IMR-90 (cell line): ENCODE results near the gene POFUT1.

ENCODE experiments used
- CTCF ChIP-seq: conservative IDR thresholded peaks from 2 replicates; pipeline ENCODE4 v1.5.1; 2012; ENCODE audit warnings: mild to moderate bottlenecking, low read depth, low read length, improper control_type of control experiment
- MAFK ChIP-seq: IDR thresholded peaks from 2 replicates; pipeline ENCODE4 v1.6.1; 2012; ENCODE audit warnings: low read depth, low read length, improper control_type of control experiment
- MXI1 ChIP-seq: IDR thresholded peaks from 2 replicates; pipeline ENCODE4 v1.6.1; 2012; ENCODE audit warnings: low read depth, mild to moderate bottlenecking, low read length, moderate library complexity, borderline replicate concordance
- POLR2A ChIP-seq: IDR thresholded peaks from 2 replicates; pipeline ENCODE4 v1.6.1; 2012; ENCODE audit warnings: mild to moderate bottlenecking, low read depth, low read length
- RAD21 ChIP-seq: IDR thresholded peaks from 2 replicates; pipeline ENCODE4 v1.6.1; 2012; ENCODE audit warnings: low read length, improper control_type of control experiment
- RCOR1 ChIP-seq: IDR thresholded peaks from 2 replicates; pipeline ENCODE4 v1.6.1; 2012; ENCODE audit warnings: mild to moderate bottlenecking, low read length, improper control_type of control experiment; ENCODE audit not compliant: insufficient replicate concordance
- RFX5 ChIP-seq: IDR thresholded peaks from 2 replicates; pipeline ENCODE4 v1.8.0; 2012; ENCODE audit warnings: low read depth, mild to moderate bottlenecking, low read length, moderate library complexity

- TF ChIP-seq RFX5 = no peak
- TF ChIP-seq CTCF = no peak
- TF ChIP-seq RCOR1 = no peak
- TF ChIP-seq POLR2A = no peak
- TF ChIP-seq RAD21 = no peak
- no peak for TF ChIP-seq MXI1
- TF ChIP-seq MAFK = no peak
These were observed 4.1 kb upstream of the POFUT1 start for GRCh38 chr20:32203356-32204204.
